Karpas-422 (cell line): Measurements from ENCODE around the gene TOR1A. TPM values are rescaled to one million over a fixed set of nuclear protein-coding genes. Genes with fewer than 3 reads are reported as not detected.

Source experiments
- DNase-seq: peaks from one replicate; pipeline ENCODE4 v3.0.0-alpha.2; 2015
- H2AFZ ChIP-seq: fragments of 200-600 bp; sonication (generic); 2 replicates; pipeline ENCODE4 v1.6.1; 2014; ENCODE audit warnings: antibody characterized with exemption, low read length, mixed read lengths
- H3K27ac ChIP-seq: fragments of 200-600 bp; sonication (generic); 2 replicates; pipeline ENCODE4 v1.5.1; 2014; ENCODE audit warnings: mild to moderate bottlenecking, low read length, moderate library complexity
- H3K27me3 ChIP-seq: fragments of 200-600 bp; sonication (generic); 2 replicates; pipeline ENCODE4 v1.6.1; 2014; ENCODE audit warnings: low read length, mixed read lengths
- H3K36me3 ChIP-seq: fragments of 200-600 bp; sonication (generic); 2 replicates; pipeline ENCODE4 v1.6.1; 2014; ENCODE audit warnings: low read length, mixed read lengths; ENCODE audit not compliant: insufficient read depth
- H3K4me1 ChIP-seq: fragments of 200-600 bp; sonication (generic); 2 replicates; pipeline ENCODE4 v1.6.1; 2014; ENCODE audit warnings: mild to moderate bottlenecking, low read length, mixed read lengths
- H3K4me2 ChIP-seq: fragments of 200-600 bp; sonication (generic); 2 replicates; pipeline ENCODE4 v1.6.1; 2014; ENCODE audit warnings: low read length, low read depth, mild to moderate bottlenecking; ENCODE audit not compliant: poor library complexity, severe bottlenecking
- H3K4me3 ChIP-seq: fragments of 200-600 bp; sonication (generic); 2 replicates; pipeline ENCODE4 v1.5.1; 2014; ENCODE audit warnings: mild to moderate bottlenecking, antibody characterized with exemption, low read length, mixed read lengths
- H3K79me2 ChIP-seq: fragments of 200-600 bp; sonication (generic); 2 replicates; pipeline ENCODE4 v1.6.1; 2014; ENCODE audit warnings: mild to moderate bottlenecking, low read length, mixed read lengths
- H3K9ac ChIP-seq: fragments of 200-600 bp; sonication (generic); 2 replicates; pipeline ENCODE4 v1.6.0; 2014; ENCODE audit warnings: low read length
- H3K9me2 ChIP-seq: fragments of 200-600 bp; sonication (generic), shearing (Covaris generic); replicated peaks from 2 replicates; pipeline ENCODE4 v1.6.0; 2014; ENCODE audit warnings: mild to moderate bottlenecking, low read length, moderate library complexity; ENCODE audit not compliant: insufficient read depth
- H3K9me3 ChIP-seq: fragments of 300-700, 200-600 bp; sonication (generic); 2 replicates; pipeline ENCODE4 v1.6.1; 2014; ENCODE audit warnings: low read length, mixed read lengths
- H4K20me1 ChIP-seq: fragments of 200-600 bp; sonication (generic); 2 replicates; pipeline ENCODE4 v1.6.1; 2014; ENCODE audit warnings: mild to moderate bottlenecking, antibody characterized with exemption, low read length, low read depth; ENCODE audit not compliant: insufficient read depth
- total RNA-seq: library from RNA; depleted of rRNA; stranded (reverse); fragments of >200 nt; shearing (Covaris generic); gene quantifications from 2 replicates; pipeline ENCODE4 v1.2.3, GENCODE V29; 2014; ENCODE audit warnings: low replicate concordance; rRNA removed

The TOR1A gene, protein sequence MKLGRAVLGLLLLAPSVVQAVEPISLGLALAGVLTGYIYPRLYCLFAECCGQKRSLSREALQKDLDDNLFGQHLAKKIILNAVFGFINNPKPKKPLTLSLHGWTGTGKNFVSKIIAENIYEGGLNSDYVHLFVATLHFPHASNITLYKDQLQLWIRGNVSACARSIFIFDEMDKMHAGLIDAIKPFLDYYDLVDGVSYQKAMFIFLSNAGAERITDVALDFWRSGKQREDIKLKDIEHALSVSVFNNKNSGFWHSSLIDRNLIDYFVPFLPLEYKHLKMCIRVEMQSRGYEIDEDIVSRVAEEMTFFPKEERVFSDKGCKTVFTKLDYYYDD
- total RNA-seq, result 41.7 and 53.1 TPM in 2 replicates

DNA sequence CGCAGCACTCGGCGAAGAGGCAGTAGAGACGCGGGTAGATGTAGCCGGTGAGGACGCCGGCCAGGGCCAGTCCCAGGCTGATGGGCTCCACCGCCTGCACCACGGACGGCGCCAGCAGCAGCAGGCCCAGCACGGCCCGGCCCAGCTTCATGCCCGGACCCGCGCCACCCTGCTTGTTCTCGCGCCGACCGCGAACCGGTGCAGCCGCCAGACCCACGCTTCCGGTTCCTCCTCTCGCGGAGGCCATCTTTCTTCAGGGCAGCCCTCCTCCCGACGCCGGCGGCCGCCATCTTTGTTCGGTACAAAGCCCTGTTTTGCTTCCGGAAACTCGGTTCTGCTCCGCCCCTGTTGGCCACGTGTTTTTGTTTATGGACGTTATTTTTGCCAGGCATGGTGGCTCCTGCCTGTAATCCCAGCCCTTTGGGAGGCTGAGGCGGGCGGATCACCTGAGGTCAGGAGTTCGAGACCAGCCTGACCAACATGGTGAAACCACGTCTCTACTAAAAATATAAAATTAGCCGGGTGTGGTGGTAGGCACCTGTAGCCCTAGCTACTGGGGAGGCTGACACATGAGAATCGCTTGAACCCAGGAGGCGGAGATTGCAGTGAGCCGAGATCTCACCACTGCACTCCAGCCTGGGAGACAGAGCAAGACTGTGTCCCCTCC is at the start of gene TOR1A:
TOR1A (minus strand) TSS at position 202 of the 667 bp plus-strand sequence; CDS start at position 151, 51 bp downstream.
- Histone ChIP-seq H3K9me3 (no peaks in the 10 kb centered on the region), H3K9me2 (no peaks in the 10 kb centered on the region), H3K4me2 (peak within 1 kb of the TSS; percentile 95), H2AFZ (peak within 1 kb of the TSS; percentile 84; the same call in 1 of the 2 replicates), H3K36me3 (peaks cover 23% of the 10 kb centered on the region; the same call in 1 of the 2 replicates), H4K20me1 (peaks cover 6% of the 10 kb centered on the region; the same call in 1 of the 2 replicates), H3K9ac (peak within 1 kb of the TSS; percentile 97), H3K79me2 (peaks cover 31% of the 10 kb centered on the region), H3K27me3 (no peaks in the 10 kb centered on the region), H3K4me1 (peaks cover 7% of the 10 kb centered on the region), H3K4me3 (peak within 1 kb of the TSS; percentile 91), H3K27ac (0 out of 2 replicates have a peak within 1 kb of the TSS, but pooled peaks have one; percentile 47)
- DNase-seq, result peak; percentile 96

DNA sequence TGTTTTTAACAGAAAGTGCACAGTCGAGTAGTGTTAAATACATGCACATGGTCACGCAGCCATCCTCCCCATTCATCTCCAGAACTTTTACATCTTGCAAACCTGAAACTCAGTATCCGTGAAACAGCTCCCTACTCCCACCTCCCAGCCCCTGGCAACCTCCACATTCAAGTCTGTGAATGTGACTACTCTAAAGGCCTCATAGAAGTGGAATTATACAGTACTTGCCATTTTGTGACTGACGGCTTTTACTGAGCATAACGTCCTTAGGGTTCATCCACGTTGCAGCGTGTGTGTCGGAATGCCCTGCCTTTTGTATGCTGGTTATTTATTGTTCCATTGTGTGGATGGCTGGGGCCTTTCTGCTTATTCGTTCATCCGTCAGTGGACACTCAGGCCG is 47.1 kb upstream of the TOR1A start:
- Histone ChIP-seq H3K9ac (no peak overlapping the region), H3K79me2 (no peaks in the 10 kb centered on the region), H3K27me3 (no peaks in the 10 kb centered on the region), H2AFZ (no peak overlapping the region), H3K4me1 (peaks cover under 1% of the 10 kb centered on the region), H3K9me2 (no peaks in the 10 kb centered on the region), H3K36me3 (no peaks in the 10 kb centered on the region), H3K4me2 (no peak overlapping the region), H3K9me3 (no peaks in the 10 kb centered on the region), H3K27ac (no peak overlapping the region), H4K20me1 (no peaks in the 10 kb centered on the region), H3K4me3 (no peak overlapping the region)
- no peak for DNase-seq

DNA sequence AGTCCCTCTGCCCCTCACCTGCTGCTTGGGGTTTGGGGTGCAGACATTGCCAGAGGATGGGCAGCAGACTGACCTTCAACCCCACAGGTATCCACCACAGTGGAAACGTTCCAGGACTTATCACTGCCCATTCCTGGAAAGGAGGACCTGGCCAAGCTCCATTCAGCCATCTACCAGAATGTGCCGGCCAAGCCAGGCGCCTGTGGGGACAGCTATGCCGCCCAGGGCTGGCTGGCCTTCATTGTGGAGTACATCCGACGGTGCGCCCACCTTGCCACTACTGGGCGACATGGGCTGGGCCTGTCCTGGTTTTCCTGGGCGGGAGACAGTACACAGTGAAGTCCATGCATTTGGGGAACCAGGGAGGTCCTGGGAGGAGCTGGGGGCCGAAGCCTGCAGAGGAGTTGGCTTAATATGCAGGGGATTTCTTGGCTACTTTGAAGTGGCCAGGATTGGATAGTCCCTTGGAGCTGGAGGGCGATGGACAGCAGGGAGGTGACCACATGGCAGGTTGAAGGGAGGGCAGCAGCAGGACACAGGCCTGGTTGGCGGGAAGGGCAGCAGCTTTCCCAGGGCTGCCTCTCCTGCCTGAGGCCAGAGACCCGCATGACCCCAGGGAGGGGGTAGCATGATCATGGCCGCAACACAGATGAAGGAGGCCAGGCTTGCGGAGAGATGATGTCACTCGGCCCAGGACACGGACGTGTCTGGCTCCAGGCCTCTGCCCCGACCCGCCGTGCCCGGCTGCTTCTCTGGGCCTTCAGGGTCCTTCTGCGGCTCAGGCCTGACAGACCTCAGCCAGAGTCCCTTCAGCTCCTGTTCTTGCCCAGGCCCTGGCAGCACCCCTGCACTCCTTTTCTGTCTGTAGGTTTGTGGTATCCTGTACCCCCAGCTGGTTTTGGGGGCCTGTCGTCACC is 45.9 kb upstream of the TOR1A start:
- H3K9ac ChIP-seq, result no peak overlapping the region
- no peaks in the 10 kb centered on the region for H4K20me1 ChIP-seq
- H3K36me3 ChIP-seq, result no peaks in the 10 kb centered on the region
- DNase-seq, result peak; percentile 40
- no peaks in the 10 kb centered on the region for H3K27me3 ChIP-seq
- no peak overlapping the region for H3K4me2 ChIP-seq
- no peak overlapping the region for H2AFZ ChIP-seq
- no peaks in the 10 kb centered on the region for H3K9me3 ChIP-seq
- no peaks in the 10 kb centered on the region for H3K79me2 ChIP-seq
- no peak overlapping the region for H3K27ac ChIP-seq
- H3K4me3 ChIP-seq, result no peak overlapping the region
- no peaks in the 10 kb centered on the region for H3K9me2 ChIP-seq
- H3K4me1 ChIP-seq, result peaks cover 13% of the 10 kb centered on the region

DNA sequence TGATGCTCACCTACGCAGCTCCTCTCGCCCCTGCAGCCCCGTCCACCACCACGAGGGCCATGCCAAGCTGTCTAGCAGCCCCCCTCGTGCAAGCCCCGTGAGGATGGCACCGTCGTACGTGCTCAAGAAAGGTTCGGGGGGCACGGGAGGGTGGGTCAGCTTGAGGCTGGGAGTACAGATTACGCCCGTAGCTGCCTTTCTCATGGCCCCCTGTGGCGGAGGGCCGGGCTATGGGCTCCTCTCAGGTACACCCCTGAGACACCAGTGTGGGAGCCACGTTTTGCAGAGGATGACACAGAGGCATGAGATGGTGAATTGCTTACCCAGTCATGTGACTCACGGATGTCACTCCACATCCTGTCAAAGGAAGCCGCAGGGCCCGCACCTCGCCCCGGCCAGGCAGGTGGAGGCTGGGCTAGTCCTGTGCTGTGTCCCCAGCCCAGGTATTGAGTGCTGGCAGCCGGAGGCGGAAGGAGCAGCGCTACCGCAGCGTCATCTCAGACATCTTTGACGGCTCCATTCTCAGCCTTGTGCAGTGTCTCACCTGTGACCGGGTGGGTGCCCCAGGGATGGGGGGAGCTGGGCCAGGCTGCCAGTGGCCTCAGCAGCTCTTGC is 45.0 kb upstream of the TOR1A start:
- peaks cover 15% of the 10 kb centered on the region for H3K4me1 ChIP-seq
- H3K9ac ChIP-seq, result no peak overlapping the region
- H4K20me1 ChIP-seq, result no peaks in the 10 kb centered on the region
- no peak overlapping the region for H3K4me3 ChIP-seq
- H3K79me2 ChIP-seq, result no peaks in the 10 kb centered on the region
- no peaks in the 10 kb centered on the region for H3K9me2 ChIP-seq
- H3K9me3 ChIP-seq, result no peaks in the 10 kb centered on the region
- H3K36me3 ChIP-seq, result no peaks in the 10 kb centered on the region
- no peak overlapping the region for H2AFZ ChIP-seq
- no peak overlapping the region for H3K4me2 ChIP-seq
- no peak for DNase-seq
- no peaks in the 10 kb centered on the region for H3K27me3 ChIP-seq
- no peak overlapping the region for H3K27ac ChIP-seq

DNA sequence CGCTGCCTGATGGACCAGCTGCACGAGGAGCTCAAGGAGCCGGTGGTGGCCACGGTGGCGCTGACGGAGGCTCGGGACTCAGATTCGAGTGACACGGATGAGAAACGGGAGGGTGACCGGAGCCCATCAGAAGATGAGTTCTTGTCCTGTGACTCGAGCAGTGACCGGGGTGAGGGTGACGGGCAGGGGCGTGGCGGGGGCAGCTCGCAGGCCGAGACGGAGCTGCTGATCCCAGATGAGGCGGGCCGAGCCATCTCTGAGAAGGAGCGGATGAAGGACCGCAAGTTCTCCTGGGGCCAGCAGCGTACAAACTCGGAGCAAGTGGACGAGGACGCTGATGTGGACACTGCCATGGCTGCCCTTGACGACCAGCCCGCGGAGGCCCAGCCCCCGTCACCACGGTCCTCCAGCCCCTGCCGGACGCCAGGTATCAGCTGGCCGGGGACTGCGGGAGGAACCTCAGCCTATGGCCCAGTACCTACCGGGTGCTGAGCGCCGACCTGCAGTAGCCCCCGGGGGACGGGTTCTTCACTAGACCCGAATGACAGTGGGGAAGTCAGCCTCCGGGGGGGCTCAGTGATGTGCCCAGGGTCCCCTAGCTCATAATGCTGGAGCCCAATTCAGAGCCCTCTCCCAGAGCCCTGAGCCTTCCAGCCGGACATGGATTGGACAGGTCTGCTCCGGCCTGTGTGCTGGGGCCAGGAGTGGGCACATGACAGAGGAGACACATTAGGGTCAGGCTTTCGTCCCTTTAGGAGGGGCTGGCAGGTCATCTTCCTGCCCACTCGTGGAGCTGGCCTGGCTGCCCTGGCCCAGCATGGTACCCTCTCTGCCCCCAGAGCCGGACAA is 44.3 kb upstream of the TOR1A start:
- H3K36me3 ChIP-seq, result no peaks in the 10 kb centered on the region
- no peaks in the 10 kb centered on the region for H3K27me3 ChIP-seq
- no peaks in the 10 kb centered on the region for H4K20me1 ChIP-seq
- H3K9me2 ChIP-seq, result no peaks in the 10 kb centered on the region
- H3K27ac ChIP-seq, result no peak overlapping the region
- H2AFZ ChIP-seq, result no peak overlapping the region
- no peaks in the 10 kb centered on the region for H3K9me3 ChIP-seq
- no peaks in the 10 kb centered on the region for H3K79me2 ChIP-seq
- no peak overlapping the region for H3K4me3 ChIP-seq
- H3K4me1 ChIP-seq, result peaks cover 15% of the 10 kb centered on the region
- H3K4me2 ChIP-seq, result no peak overlapping the region
- no peak for DNase-seq
- no peak overlapping the region for H3K9ac ChIP-seq

DNA sequence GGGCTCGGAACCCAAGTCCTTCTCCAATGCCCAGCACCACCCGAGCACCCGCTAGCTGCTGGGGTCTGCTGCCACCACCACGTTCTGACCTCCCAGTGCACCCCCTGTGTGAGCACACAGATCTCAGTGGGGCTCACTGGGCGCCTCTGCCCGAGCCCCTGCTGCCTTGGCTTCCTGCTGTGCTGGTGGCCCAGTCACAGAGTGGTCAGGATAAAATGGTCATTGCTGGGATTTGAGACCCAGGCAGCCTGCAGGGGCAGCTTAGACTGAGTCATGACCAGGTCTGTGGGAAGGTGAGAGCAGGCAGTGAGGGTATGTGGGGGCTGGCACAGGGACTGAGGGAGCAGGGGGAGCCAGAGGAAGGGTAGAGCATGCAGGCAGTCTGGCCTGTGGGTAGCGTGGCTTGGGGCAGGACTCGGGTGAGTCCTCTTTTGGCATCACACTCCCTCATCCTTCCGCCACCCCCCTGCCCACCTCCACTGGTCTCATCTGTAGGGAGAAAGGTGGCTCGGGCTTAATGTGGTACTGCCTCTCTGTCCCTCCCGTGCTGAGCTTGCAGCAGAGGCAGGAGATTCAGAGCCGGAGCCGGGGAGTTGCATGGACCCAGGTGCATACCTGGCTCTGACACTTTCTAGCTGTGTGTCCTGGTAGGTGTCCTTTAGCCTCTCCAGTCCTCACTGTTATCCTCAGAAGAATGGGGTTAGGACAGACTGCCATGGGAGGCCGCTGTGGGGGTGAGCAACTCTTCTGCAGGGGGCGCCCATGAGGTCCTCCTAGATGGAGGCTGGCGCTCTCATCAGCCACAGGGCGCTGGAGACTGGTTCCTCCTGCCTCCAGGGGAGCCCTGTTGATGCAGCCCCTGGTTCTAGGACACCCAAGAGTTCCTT is 43.4 kb upstream of the TOR1A start:
- H3K9me3 ChIP-seq, result no peaks in the 10 kb centered on the region
- H3K9ac ChIP-seq, result no peak overlapping the region
- no peak overlapping the region for H3K4me2 ChIP-seq
- H3K9me2 ChIP-seq, result no peaks in the 10 kb centered on the region
- peak; percentile 70 for DNase-seq
- H4K20me1 ChIP-seq, result no peaks in the 10 kb centered on the region
- H3K27me3 ChIP-seq, result no peaks in the 10 kb centered on the region
- no peak overlapping the region for H3K4me3 ChIP-seq
- no peak overlapping the region for H3K27ac ChIP-seq
- no peak overlapping the region for H2AFZ ChIP-seq
- H3K4me1 ChIP-seq, result peaks cover 15% of the 10 kb centered on the region
- no peaks in the 10 kb centered on the region for H3K79me2 ChIP-seq
- H3K36me3 ChIP-seq, result no peaks in the 10 kb centered on the region
